T-helper 17 cell (primary cell): Measurements from ENCODE around the gene XKR7. TPM values are rescaled to one million over a fixed set of nuclear protein-coding genes. Genes with fewer than 3 reads are reported as not detected.
"Not testable (repeated sequence)": the region's sequence is repeated elsewhere in the genome, so short reads cannot be mapped to it uniquely, and the experiment has no call there.

ENCODE experiments used
- ATAC-seq: fragments of 150-1000 bp; cut with Tn5 transposase; 2 replicates; pipeline ENCODE4 v1.10.0; 2021; ENCODE audit warnings: mild to moderate bottlenecking, moderate library complexity
- DNase-seq, 3 donors: peaks; one replicate each; pipeline versions ENCODE4 v3.0.0 to v3.0.0-alpha.2; 2020 to 2021
- H3K9me3 ChIP-seq: one replicate; pipeline ENCODE4 v1.7.0; 2013; ENCODE audit warnings: low read length, mild to moderate bottlenecking; ENCODE audit not compliant: control insufficient read depth, poor library complexity, severe bottlenecking
- H3K27ac Mint-ChIP-seq: one replicate; pipeline ENCODE4 v1.8.0; 2022; ENCODE audit warnings: mild to moderate bottlenecking, moderate library complexity, mixed read lengths
- H3K27me3 Mint-ChIP-seq: one replicate; pipeline ENCODE4 v1.8.0; 2022; ENCODE audit warnings: mixed read lengths
- H3K36me3 Mint-ChIP-seq: one replicate; pipeline ENCODE4 v1.8.0; 2022; ENCODE audit warnings: low read depth, mixed read lengths
- H3K4me1 Mint-ChIP-seq: one replicate; pipeline ENCODE4 v1.8.0; 2022; ENCODE audit warnings: mild to moderate bottlenecking, mixed read lengths
- H3K4me3 Mint-ChIP-seq: one replicate; pipeline ENCODE4 v1.8.0; 2022; ENCODE audit warnings: mild to moderate bottlenecking, moderate library complexity, mixed read lengths
- total RNA-seq, 4 donors: library from RNA in 2 of 4; stranded (reverse) in 2 of 4; gene quantifications; one replicate each; pipeline ENCODE4 v1.2.3 and lab custom pipeline; 2022 to 2026

The XKR7 gene
- total RNA-seq, 2 donors from 2014 or later, result not detected

DNA sequence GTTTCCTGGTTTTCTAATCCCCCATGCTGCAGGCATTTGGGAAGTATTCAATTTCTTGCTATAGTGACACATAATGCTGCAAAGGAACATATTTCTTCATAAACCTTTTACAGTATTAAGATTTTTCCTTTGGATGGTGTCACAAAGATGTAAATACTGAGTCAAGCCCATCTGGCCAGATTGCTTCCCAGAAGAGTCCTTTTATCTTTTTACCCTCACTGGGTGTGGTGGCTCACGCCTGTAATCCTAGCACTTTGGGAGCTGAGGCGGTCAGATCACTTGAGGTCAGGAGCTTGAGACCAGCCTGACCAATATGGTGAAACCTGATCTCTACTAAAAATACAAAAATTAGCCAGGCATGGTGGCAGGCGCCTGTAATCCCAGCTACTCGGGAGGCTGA is 38.3 kb upstream of the XKR7 start:
- not testable (repeated sequence) for H3K4me1 Mint-ChIP-seq, ATAC-seq, H3K27ac Mint-ChIP-seq, H3K36me3 Mint-ChIP-seq, H3K9me3 ChIP-seq, H3K4me3 Mint-ChIP-seq, DNase-seq
- peaks cover 39% of the 10 kb centered on the region for H3K27me3 Mint-ChIP-seq

DNA sequence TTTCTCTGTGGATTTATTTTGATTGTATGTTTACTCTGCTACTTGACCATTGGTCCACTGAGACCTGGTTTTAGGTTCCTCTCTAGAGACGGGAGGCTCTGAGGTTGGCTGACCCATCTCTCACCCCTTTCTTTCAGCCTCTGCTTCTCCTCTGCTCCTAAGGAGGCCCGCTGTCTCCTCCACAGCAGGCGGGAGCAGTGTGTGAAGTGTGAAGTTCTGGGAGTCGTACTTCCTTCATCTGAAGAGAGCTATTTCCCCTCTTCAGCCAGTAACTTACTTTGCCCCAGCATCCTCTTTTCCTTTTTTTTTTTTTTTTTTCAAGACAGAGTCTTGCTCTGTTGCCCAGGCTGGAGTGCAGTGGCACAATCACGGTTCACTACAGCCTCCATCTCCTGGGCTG is 37.2 kb upstream of the XKR7 start:
- no peak for ATAC-seq
- no peaks in the 10 kb centered on the region for H3K4me1 Mint-ChIP-seq
- H3K27ac Mint-ChIP-seq, result peak overlapping the region; percentile 63

DNA sequence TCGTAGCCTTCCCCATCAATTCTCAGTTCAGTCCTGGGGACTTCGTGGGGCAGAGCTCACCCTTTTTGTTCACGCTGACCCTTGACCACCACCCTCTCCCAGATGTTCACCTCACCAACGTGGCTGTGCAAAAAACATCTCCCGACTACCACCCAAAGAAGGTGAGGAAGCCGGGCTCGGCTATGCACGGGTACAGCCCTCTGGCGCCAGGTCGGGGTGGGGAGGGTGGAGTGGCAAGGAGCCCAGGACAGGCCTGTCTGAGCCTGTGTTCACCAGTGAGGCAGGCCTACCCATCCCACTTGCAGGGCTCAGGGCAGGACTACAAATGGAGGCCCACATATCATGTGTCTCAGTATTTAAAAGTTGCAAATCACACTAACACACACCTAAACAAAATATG is 34.3 kb upstream of the XKR7 start:
- no peak overlapping the region for H3K27ac Mint-ChIP-seq
- no peaks in the 10 kb centered on the region for H3K36me3 Mint-ChIP-seq
- H3K4me1 Mint-ChIP-seq, result no peaks in the 10 kb centered on the region
- no peak overlapping the region for H3K4me3 Mint-ChIP-seq
- DNase-seq (no peak), ATAC-seq (no peak)
- H3K27me3 Mint-ChIP-seq, result peaks cover 18% of the 10 kb centered on the region
- no peaks in the 10 kb centered on the region for H3K9me3 ChIP-seq

More for the DNA sequence above, 37.2 kb upstream of the XKR7 start:
- Mint-ChIP-seq H3K27me3 (peaks cover 28% of the 10 kb centered on the region), H3K36me3 (no peaks in the 10 kb centered on the region), H3K4me3 (no peak overlapping the region)
- H3K9me3 ChIP-seq, result no peaks in the 10 kb centered on the region
- no peak for DNase-seq

DNA sequence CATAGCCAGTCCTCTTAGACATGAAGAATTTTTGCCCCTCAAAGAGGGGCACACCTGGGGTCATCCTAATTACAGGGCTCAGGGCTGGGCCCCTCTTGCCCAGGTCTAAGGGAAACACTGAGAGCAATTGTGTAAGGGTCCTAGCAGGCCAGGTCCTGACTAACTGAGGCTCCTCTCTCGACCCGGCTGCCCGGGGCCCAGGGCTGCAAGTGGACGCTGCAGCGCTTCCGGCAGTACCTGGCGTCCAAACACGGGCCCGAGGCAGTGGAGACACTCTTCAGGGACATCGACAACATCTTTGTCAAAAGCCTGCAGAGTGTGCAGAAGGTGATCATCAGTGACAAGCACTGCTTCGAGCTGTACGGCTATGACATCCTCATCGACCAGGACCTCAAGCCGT is 33.5 kb upstream of the XKR7 start:
- Mint-ChIP-seq H3K4me1 (no peaks in the 10 kb centered on the region), H3K4me3 (no peak overlapping the region), H3K27ac (no peak overlapping the region), H3K27me3 (peaks cover 14% of the 10 kb centered on the region), H3K36me3 (no peaks in the 10 kb centered on the region)
- DNase-seq (no peak), ATAC-seq (no peak)
- H3K9me3 ChIP-seq, result no peaks in the 10 kb centered on the region

DNA sequence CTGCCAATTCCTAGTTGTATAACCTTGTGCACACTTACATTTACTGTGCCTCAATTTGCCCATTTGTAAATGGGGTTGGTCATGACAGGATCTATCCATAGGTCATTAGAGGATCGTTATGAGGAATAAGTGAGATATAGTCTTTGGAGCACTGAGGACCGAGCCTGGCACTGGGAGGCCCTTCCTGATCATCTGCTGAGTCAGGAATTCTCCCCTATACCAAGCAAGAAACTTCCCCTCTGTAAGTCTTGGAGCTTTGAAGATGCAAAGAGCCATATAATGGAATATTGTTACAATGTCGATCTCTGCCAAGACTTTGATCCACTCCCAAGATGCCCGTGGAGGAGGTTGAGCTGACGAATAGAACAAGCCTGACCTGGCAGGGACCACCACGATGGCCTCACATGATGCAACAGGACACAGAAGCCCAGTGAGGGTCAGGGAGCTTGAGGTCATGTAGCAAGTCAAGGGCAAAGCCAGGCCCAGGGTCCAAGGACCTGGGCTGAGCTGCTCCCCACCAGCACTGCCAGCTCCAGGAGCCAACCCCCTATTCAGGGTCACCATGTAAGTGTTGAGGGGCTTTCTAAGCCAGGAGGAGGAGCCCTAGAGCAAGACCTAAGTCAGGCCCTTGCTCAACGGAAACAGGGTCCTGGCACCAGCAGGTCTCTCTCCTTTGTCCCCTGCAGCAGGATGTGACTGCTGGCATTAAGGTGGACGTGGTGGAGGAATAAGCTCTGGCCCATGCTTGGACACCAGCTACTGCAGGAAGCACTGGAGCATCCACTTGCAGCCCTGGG is 32.8 kb upstream of the XKR7 start:
- DNase-seq (no peak), ATAC-seq (no peak)
- H3K4me3 Mint-ChIP-seq, result no peak overlapping the region
- H3K27me3 Mint-ChIP-seq, result peaks cover 14% of the 10 kb centered on the region
- no peaks in the 10 kb centered on the region for H3K9me3 ChIP-seq
- H3K4me1 Mint-ChIP-seq, result no peaks in the 10 kb centered on the region
- H3K27ac Mint-ChIP-seq, result no peak overlapping the region
- H3K36me3 Mint-ChIP-seq, result no peaks in the 10 kb centered on the region

DNA sequence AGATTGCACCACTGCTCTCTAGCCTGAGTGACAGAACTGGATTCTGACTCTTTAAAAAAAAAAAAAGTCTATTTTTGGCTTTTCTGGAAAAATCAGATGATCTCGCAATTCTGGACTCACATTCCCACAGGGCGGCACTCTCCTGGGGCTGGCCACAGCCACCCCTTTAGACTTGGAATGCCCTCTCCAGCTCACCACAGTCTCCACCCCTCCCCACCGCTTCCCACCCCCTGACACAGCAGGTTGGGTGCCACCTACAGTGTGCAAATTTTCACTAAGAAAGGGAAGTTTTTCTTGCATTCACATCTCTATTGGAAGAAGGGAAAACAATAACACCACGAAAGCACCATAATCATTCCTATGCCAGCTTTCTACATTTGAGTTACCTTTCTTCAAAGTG is 31.5 kb upstream of the XKR7 start:
- Mint-ChIP-seq H3K27me3 (peaks cover 2% of the 10 kb centered on the region), H3K4me1 (no peaks in the 10 kb centered on the region), H3K27ac (no peak overlapping the region), H3K36me3 (no peaks in the 10 kb centered on the region), H3K4me3 (no peak overlapping the region)
- DNase-seq, result no peak
- H3K9me3 ChIP-seq, result no peaks in the 10 kb centered on the region
- no peak for ATAC-seq

DNA sequence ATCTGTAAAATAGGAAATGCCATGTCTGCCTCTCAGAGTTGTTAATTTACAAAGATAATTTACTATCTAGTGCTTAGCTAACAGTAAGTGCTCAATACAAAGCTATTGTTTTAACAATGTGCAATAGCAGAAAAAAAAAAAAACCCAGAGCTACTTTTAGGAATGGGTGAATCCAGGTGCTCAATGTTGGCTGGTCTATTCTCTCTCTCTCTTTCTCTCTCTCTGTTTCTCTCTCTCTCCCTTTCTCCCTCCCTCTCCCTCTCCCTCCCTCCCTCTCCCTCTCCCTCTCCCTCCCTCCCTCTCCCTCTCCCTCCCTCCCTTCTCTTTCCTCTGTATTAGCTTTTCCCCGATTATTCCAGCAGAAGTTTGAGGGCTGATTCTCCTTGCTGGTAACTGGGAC is 30.1 kb upstream of the XKR7 start:
- H3K9me3 ChIP-seq, result no peaks in the 10 kb centered on the region
- no peak for ATAC-seq
- Mint-ChIP-seq H3K4me1 (peaks cover 2% of the 10 kb centered on the region), H3K27ac (no peak overlapping the region), H3K36me3 (no peaks in the 10 kb centered on the region), H3K4me3 (no peak overlapping the region), H3K27me3 (no peaks in the 10 kb centered on the region)
- no peak for DNase-seq

DNA sequence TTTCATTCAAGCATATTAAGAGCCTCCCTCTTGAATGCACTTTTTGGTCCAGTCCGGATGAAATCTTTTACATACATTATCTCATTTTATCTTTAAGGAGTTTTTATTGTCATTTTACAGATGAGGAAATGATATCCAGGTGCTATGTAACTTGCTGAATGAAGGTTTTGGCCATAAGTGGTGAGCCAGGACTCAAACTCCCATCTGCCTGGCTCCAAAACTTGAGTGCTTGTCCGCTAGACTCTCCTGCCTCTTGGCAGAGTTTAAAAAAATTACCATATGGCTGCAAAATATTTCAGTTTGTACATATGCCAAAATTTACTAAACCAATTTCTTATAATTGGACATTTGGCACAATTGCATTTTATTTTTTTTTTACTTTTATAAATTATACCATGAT is 28.3 kb upstream of the XKR7 start:
- DNase-seq (no peak), ATAC-seq (no peak)
- Mint-ChIP-seq H3K27ac (no peak overlapping the region), H3K27me3 (no peaks in the 10 kb centered on the region), H3K36me3 (no peaks in the 10 kb centered on the region), H3K4me3 (no peak overlapping the region), H3K4me1 (peaks cover 2% of the 10 kb centered on the region)
- H3K9me3 ChIP-seq, result no peaks in the 10 kb centered on the region

DNA sequence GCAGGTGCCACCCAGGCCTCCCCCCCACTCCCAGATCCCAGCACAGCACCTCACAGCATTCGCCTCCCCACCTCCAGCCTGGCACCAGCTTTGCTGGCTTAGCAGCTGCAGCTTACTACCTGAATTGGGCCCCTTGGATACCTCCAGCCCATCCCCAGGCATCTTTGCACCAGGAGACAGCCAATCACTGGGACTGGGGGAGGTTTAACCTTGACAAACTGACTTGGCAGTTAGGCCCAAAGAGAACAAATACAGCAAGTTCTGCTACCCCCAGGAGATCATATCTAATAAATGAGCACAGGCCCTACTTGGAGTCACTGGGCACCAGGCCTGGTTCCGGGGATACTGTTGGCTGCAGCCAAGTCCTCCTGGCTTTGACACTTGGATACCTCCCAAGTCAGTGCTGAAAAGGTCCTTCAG is 24.9 kb upstream of the XKR7 start:
- Mint-ChIP-seq H3K36me3 (no peaks in the 10 kb centered on the region), H3K27ac (no peak overlapping the region)

DNA sequence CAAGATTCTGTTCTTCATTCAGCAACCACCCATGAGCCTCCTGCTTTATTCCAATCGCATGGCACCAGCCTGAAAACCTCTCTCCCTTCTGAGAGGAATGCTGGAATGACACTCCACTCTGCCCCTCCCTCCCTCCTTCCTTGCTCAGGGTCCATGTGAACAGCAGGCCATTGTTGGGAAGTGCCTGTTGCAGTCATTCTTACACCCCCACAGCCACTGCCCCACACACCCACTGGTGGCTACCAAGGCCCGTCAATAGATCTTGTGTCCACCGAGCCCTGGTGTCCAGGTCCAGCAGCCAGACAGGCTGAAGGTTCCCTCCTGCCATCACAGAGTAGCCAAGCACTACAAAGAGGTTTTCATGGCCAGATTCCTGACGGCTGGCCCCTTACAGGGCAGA is 22.6 kb upstream of the XKR7 start:
- DNase-seq, result no peak
- Mint-ChIP-seq H3K36me3 (peaks cover 8% of the 10 kb centered on the region), H3K4me1 (peaks cover 12% of the 10 kb centered on the region), H3K27me3 (no peaks in the 10 kb centered on the region), H3K27ac (no peak overlapping the region), H3K4me3 (no peak overlapping the region)
- no peak for ATAC-seq
- H3K9me3 ChIP-seq, result no peaks in the 10 kb centered on the region

More for the DNA sequence above, 24.9 kb upstream of the XKR7 start:
- Mint-ChIP-seq H3K4me1 (peaks cover 2% of the 10 kb centered on the region), H3K27me3 (no peaks in the 10 kb centered on the region), H3K4me3 (no peak overlapping the region)
- no peaks in the 10 kb centered on the region for H3K9me3 ChIP-seq
- ATAC-seq, result no peak
- no peak for DNase-seq

DNA sequence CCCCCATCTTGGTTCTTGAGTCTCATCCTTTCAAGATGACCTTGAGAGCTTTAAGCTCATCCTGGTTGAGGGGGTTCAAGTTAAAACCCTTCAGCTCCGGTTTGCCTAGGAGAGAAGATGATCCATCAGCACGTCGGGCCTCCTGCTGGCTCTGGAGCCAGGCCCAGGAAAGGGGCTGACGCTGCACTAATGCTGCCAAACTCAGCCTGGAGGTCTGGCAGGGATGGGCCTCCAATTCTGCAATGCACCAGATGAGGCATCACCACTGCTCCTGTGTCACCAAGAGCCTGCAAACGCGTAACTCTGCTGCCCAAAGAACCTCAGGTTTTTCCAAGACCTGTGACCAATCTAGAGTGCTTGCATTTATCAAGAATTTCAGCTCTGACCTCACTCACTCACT is 22.2 kb upstream of the XKR7 start:
- no peaks in the 10 kb centered on the region for H3K9me3 ChIP-seq
- no peak overlapping the region for H3K27ac Mint-ChIP-seq
- H3K4me1 Mint-ChIP-seq, result peaks cover 14% of the 10 kb centered on the region
- ATAC-seq (no peak), DNase-seq (no peak)
- H3K36me3 Mint-ChIP-seq, result peaks cover 8% of the 10 kb centered on the region
- no peak overlapping the region for H3K4me3 Mint-ChIP-seq
- no peaks in the 10 kb centered on the region for H3K27me3 Mint-ChIP-seq

DNA sequence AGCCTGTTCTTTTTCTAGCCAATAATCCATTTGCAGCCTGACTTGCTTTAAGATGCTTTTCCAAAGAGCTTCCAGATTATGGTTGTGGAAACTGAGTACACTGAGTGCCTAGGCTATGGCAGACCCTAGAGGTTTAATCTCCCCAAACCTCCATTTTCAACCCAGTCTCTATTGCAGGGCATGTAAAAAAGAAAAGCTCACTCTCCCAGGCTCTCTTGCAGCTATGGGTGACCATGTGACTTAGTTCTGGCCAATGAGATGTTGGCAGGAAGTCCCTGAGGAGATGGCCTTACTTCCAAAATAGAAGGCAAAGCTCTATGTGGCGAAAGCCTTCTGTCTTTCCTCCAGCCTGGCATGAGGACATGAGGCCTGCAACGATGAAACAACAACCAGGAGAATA is 19.9 kb upstream of the XKR7 start:
- no peaks in the 10 kb centered on the region for H3K9me3 ChIP-seq
- Mint-ChIP-seq H3K27ac (no peak overlapping the region), H3K4me3 (no peak overlapping the region), H3K27me3 (no peaks in the 10 kb centered on the region), H3K36me3 (peaks cover 10% of the 10 kb centered on the region), H3K4me1 (peaks cover 24% of the 10 kb centered on the region)
- ATAC-seq (no peak), DNase-seq (no peak)

DNA sequence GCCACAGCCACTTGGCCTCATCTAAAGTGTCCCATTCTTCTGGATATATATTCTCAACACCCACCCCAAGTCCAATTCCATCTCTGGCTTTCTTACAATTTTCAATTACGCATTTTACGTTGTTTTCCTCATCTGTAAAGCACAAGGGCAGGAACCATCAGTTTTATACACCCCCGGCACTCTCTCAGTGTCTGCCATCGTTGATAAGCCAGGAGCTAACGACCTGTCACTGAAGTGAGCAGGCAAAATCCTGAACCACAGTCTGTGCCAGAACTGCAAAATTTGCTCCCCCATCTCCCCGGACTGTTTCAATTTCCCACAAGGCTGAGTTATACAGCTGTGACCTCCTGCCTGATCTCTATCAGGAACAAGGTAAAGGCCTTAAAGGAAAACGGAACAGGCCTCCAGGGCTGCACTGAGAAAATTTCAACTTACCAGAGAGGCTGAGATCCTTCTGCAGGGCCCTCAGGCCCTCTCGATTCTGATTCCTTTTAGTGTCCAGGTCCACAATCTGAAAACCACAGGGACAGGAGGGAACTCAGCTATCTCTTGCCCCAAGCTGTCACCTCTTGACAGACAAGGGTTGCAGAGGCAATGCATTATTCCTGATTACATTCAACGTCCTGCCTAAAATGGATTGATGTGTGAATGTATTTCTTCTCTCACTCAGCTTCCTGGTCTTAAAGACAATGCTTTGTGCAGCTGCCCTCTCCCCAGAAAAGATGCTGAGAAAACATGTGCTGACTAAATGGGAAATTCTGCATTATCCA is 17.9 kb upstream of the XKR7 start:
- peaks cover 10% of the 10 kb centered on the region for H3K36me3 Mint-ChIP-seq
- peak overlapping the region; percentile 96 for H3K27ac Mint-ChIP-seq
- peaks cover 26% of the 10 kb centered on the region for H3K4me1 Mint-ChIP-seq
- no peak for DNase-seq
- no peaks in the 10 kb centered on the region for H3K9me3 ChIP-seq
- H3K4me3 Mint-ChIP-seq, result peak overlapping the region; percentile 99
- no peak for ATAC-seq
- peaks cover 10% of the 10 kb centered on the region for H3K27me3 Mint-ChIP-seq

DNA sequence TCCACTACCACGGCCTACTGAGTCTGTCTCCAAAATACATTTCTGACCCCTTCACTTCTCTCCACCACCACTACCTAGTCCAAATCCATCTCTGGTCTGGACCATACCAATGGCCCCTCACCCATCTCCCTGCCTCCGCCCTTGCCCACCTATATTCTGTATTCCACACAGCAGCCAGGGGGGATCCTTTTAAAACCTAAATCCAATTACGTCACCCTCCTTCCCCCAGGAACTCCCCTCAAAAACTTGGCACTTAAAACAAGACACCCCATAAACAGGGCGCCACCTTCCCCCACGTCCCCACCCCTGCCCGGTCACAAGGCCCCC is 16.8 kb upstream of the XKR7 start:
- no peak for ATAC-seq
- peaks cover 12% of the 10 kb centered on the region for H3K36me3 Mint-ChIP-seq
- peak overlapping the region; percentile 99 for H3K4me3 Mint-ChIP-seq
- no peaks in the 10 kb centered on the region for H3K9me3 ChIP-seq
- peaks cover 21% of the 10 kb centered on the region for H3K27me3 Mint-ChIP-seq
- DNase-seq, result no peak
- H3K4me1 Mint-ChIP-seq, result peaks cover 26% of the 10 kb centered on the region
- peak overlapping the region; percentile 96 for H3K27ac Mint-ChIP-seq
